Stimulated activated CD4-positive, alpha-beta T cell treated with anti-CD3 and anti-CD28 coated beads, Interleukin-1b, Interleukin-23, amount 100 ng/mL, for 1 hour (primary cell): Measurements from ENCODE around the gene SMARCB1.

Experiments
- DNase-seq, 2 donors: peaks; one replicate each; pipeline ENCODE4 v3.0.0-alpha.2; 2020; ENCODE audit warnings: low read depth in 2 of 2

SMARCB1 gene

DNA sequence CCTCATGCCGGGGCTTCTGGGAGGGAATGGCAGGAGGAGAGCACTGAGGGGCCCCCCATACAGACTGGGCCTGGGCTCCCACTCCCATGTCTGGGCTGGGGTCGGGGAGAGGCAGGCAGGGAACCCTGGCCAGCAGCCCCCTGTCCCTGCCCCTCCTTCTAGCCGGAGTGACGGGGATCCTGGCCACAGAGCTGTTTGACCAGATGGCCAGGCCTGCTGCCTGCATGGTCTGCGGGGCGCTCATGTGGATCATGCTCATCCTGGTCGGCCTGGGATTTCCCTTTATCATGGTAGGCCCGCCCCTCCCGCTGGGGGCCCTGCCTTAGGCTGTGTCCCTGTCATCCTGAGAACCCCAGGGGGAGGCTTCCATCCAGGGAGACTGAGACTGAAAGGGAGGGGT lies 97.4 kb downstream of the SMARCB1 start:
- no peak for DNase-seq
